Astrocyte (in vitro differentiated cells and primary cell): Measurements from ENCODE around the gene TSC22D1.

Experiments used
- EZH2 ChIP-seq: IDR thresholded peaks from 2 replicates; pipeline ENCODE4 v1.6.1; 2012; ENCODE audit warnings: mild to moderate bottlenecking, low read length, inconsistent platforms; ENCODE audit not compliant: insufficient read depth
- TF ChIP-seq, protein P1 (sequence below): IDR thresholded peaks from 2 replicates; pipeline ENCODE4 v1.5.1; 2011; ENCODE audit warnings: low read depth, mild to moderate bottlenecking, inconsistent platforms, low read length, moderate library complexity; ENCODE audit not compliant: insufficient read depth

DNA sequence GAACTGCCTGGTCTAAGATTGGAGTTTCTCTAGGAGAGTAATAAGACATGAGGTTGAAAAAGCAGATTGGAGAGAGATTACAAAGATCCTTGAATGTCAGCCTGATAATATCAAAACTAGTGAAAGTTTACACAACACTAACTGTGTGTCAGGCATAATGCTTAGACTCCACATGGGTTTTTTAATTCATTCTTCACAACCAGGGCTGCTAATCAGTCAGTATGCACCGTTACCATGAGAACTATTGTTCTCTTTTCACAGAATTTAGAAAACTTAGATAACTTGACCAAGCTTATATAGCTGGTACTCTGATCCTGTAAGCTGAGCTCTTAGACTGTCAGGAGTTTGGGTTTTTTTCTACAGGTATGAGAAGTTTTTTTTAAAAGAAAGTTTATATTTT is 46.6 kb upstream of the TSC22D1 start:
- TF ChIP-seq, protein P1, sequence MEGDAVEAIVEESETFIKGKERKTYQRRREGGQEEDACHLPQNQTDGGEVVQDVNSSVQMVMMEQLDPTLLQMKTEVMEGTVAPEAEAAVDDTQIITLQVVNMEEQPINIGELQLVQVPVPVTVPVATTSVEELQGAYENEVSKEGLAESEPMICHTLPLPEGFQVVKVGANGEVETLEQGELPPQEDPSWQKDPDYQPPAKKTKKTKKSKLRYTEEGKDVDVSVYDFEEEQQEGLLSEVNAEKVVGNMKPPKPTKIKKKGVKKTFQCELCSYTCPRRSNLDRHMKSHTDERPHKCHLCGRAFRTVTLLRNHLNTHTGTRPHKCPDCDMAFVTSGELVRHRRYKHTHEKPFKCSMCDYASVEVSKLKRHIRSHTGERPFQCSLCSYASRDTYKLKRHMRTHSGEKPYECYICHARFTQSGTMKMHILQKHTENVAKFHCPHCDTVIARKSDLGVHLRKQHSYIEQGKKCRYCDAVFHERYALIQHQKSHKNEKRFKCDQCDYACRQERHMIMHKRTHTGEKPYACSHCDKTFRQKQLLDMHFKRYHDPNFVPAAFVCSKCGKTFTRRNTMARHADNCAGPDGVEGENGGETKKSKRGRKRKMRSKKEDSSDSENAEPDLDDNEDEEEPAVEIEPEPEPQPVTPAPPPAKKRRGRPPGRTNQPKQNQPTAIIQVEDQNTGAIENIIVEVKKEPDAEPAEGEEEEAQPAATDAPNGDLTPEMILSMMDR = no peak
- no peak for TF ChIP-seq EZH2
